SKM-1 treated with dmso at 0.1 percent for 144 hours (cell line): ENCODE data around the gene CDC25A.

Source experiments
- DNase-seq: peaks from one replicate; lab custom pipeline; 2025; ENCODE audit not compliant: unreplicated experiment; lab: John Stamatoyannopoulos, UW

Gene CDC25A

DNA sequence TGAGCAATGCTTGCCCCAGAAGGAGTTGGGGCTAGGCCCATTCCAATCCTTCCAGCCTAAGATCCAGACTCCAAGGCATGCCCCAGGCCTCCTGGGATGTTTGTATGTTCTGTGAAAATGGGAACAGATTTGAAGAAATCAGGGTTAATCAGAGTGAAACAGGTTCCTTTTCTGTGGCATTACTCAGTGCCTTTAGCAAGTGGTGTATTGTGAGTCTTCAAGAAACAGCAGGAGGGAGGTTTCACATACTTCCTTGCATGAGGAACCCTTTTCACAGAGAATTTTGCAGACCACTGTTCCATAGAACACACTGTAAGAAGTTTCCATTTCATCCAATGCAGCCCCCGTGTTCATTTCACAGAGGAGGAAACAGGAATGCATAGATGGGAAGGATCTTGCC lies 8.4 kb upstream of the CDC25A start:
- DNase-seq, result no peak

DNA sequence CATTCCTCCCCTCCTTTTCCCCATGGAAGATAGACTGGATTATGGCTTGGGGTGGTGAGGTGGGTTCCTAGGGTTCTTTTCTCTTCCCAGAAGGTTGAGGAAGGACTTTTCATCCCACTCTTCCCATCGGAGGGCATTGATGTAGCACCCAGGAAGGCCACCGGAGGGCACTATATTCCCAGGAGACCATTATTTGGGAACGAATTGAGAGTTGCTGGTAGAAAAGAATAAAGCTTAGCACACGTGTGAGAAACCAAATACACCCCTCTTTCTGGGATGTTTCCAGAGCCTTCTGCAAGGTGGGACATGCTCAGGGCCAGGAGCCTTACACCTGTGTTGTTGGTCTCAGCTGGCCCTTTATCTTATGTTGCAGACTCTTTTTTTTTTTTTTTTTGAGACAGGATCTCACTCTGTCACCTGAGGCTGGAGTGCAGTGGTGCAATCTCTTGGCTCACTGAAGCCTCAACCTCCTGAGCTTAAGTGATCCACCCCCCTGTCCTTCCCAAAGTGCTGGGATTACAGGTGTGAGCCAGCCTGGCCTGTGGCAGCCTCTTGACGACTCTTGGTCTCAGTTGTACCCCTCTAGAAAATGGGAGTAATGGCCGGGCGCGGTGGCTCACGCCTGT lies 6.3 kb upstream of the CDC25A start:
- DNase-seq, result peak; percentile 57

DNA sequence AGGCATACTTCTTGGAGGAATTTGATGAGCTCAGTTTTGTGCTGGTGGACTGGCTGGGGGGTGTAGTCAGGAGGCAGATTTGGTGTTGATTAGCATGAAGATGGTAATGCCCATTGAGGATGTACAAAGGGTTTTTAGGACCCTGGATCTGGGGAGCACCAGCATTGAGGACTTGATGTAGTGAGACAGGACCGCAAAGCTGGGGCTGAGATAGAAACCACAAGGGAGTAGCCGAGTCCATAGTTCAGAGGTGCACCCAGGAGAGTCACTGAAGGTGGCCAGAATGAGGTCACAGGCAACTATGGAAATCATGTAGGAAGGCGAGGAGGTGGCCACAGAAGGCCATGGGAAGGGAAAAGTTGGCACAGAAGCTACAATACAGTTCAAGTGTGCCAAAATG lies 2.7 kb upstream of the CDC25A start:
- DNase-seq, result no peak

GRCh38 chr3:48189321-48189720 lies 1.1 kb upstream of the CDC25A start:
- DNase-seq, result no peak

- DNase-seq, result no peak
Measured at GRCh38 chr3:48187579-48188265, 495 bp downstream of the CDC25A start.

GRCh38 chr3:48187301-48187578 lies 977 bp downstream of the CDC25A start:
- no peak for DNase-seq

GRCh38 chr3:48186631-48187300 lies 1.5 kb downstream of the CDC25A start:
- no peak for DNase-seq

DNA sequence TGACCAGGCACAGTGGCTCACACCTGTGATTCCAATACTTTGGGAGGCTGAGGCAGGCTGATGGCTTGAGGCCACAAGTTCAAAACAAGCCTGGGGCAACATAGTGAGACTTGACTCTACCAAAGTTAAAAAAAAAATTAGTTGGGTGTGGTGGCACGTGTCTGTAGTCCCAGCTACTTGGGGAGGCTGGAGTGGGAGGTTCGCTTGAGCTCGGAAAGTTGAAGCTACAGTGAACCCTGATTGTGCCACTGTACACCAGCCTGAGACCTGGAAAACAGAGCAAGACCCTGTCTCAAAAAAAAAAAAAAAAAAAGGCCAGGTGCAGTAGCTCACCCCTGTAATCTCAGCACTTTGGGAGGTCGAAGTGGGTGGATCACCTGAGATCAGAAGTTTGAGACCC lies 3.1 kb downstream of the CDC25A start:
- no peak for DNase-seq

DNA sequence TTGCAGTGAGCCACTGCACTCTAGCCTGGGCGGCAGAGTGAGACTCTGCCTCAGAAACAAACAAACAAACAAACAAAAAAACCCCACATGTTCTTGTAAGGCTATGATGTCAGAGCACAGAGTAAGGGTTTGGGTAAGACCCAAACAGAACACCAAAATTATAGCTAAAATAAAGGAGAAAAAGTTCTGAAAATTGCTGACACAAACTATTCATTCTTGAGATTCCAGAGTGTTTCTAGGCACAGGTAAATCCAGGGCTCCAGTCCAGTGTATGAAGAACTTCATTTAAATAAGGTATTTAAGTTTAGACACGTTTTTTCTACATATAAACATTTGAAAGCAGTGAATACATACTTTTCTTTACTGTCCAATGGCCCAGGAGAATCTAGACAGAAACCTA lies 3.9 kb downstream of the CDC25A start:
- no peak for DNase-seq

DNA sequence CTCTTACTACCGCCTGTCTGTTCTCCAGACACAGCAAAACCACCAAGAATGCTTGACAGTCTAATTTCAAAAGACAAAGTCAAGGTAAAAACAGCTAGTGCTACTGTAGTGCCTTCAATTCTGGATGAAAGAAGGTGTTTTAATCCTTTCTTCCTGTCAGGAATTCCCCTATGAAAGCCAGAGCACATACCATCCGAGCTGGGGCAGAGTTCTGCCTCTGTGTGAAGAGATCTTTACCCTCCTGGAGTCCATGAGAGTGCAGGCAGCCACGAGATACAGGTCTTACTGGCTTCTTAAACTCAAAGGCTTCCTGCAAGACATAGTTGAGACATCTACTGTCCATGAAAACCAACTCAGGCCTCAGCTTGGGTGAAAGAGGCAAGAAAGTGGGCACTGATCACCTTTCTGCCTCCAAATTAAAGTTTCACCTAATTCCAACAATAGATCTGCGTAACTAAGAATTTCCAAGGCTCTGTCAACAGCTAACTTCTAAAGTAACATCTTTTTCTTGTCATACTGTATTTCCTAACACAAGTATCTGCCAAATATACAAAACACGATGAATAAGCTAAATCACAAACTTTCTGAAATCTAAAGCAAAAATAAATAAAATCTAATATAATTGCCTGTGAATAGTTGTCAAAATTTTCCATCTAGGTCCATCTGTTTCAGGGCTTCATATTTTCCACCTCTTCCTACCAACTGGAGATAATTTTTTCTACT lies 7.5 kb downstream of the CDC25A start:
- DNase-seq, result no peak

DNA sequence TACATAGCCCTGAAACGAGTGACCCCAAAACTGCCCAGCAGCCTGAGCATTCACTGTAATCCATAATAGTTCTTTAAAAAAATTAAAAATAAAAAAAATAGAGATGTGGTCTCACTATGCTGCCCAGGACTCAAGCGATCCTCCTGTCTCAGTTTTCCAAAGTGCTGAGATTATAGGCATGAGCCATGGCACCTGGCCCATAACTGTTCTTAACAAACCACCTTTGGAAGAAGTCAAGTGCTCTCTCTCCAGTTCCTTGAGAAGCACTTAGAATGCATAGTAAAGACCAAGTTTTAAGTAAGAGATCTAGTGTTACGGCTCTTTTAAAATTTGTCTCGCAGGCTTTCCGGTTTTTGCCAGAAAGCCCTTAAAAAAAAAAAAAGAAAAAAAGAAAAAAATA lies 8.2 kb downstream of the CDC25A start:
- no peak for DNase-seq

DNA sequence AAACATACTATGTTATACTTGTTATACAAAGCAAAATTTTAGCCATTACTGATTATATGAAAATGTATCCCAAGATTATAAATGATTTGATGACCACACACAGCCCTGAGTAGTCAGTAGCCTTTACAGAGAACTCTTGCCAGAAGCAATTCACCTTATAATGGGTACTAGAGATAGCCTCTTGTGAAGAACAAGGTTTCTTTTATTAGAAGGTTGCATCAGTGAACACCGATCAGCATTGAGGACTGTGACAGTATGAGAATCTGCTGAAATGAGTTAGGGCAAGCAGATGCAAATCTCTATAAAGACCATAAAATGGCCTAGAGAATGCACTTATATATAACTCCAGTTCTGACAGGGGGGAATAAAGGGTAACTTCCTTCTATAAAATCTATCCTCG lies 10.1 kb downstream of the CDC25A start:
- DNase-seq, result no peak

GRCh38 chr3:48157950-48158376 lies 30.3 kb downstream of the CDC25A start:
- DNase-seq, result peak; percentile 33

- no peak for DNase-seq
Measured at GRCh38 chr3:48157202-48157840, 30.9 kb downstream of the CDC25A start.

- no peak for DNase-seq
Measured at GRCh38 chr3:48156163-48156562, 32.1 kb downstream of the CDC25A start.

- no peak for DNase-seq
Measured at GRCh38 chr3:48155122-48155521, 33.1 kb downstream of the CDC25A start.

DNA sequence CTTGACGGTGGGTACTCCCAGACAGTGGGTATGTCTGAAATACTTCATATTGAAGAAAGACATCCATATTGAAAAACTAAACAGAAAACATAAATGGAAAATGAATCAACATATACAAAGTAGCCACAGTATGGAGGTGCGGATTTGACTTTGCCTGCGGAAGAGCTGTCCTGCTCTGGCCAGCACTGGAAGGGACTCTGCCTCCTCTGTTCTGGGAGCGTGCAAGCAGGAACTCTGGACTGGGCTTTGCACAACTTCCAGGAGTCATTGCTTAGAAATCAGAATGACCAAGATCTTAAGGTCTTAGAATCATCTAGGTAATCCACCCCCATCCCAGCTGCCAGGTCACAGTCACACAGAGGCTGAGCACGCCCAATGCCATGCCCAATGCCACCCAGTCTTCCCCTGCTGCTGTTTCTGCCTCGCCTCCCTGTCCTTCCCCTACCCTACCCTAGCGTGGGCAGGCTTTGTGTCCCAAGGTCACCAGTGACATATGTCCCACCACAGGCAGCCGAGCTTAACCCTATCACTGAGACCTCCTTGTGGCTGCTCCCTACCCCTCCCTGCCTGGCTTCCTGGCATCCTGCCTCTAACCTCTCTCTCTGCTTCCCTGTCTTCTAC lies 36.3 kb downstream of the CDC25A start:
- DNase-seq, result no peak

GRCh38 chr3:48151058-48151806 lies 37.0 kb downstream of the CDC25A start:
- DNase-seq, result peak; percentile 30

GRCh38 chr3:48143992-48144391 lies 44.2 kb downstream of the CDC25A start:
- no peak for DNase-seq

DNA sequence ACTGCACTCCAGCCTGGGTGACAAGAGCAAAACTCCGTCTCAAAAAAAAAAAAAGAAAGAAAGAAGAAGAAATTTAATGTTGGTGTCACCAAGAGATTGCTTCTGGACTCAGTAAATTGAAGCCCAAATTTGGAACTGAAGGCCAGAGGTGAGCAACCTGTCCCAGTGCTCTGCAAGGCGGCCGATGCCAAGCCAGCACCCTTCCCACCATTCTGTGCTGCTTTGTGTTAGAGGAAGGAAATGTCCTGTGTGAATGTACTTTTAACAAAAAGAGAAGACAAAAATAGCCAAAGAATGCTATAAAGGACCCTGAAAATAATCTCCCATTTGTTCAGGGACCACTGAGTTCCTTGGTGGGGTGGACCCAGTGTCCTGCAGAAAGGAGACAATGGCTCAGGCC lies 44.6 kb downstream of the CDC25A start:
- no peak for DNase-seq
